Muscle of arm (tissue), 12 donors: ENCODE measurements around the gene PGLYRP4. TPM values are rescaled to one million over a fixed set of nuclear protein-coding genes. Genes with fewer than 3 reads are reported as not detected.

Experiments
- DNase-seq: peaks from one replicate; pipeline ENCODE4 v3.0.0-alpha.2; 2013
- polyA plus RNA-seq, 12 donors: library from polyadenylated mRNA; unstranded; fragments of 120-200 nt; gene quantifications; one replicate each; pipeline ENCODE4 v1.2.1, GENCODE V29; 2013; ENCODE audit not compliant: insufficient read length in 12 of 12

The PGLYRP4 gene
- polyA plus RNA-seq, 12 donors = 1.9 to 5.6 (median 1.9) TPM; not detected in 9

DNA sequence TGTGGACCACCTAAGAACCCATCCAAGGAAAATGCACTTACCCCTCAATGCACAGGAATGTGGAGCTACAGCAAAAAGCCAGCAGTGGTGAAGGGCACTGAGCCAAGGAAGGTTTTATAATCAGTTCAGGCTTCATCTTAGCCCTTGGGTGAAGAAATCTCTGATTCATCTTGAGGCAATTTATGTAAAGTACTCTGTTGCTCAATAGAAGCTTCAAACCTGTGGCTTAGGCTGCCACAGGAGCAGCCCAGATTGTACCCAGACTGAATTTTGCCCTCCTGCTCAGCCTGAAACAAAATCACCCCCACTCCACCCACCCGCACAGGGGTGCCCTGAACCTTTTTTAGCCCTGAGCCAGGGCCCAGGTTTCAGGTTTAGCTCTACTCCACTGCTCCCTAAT is 26.9 kb upstream of the PGLYRP4 start, which contains the start of gene S100A12:
TSS of gene S100A12 (minus strand) at position 111 of the 400 bp plus-strand sequence. CDS start 1,029 bp downstream, outside the sequence.
- no peak for DNase-seq

DNA sequence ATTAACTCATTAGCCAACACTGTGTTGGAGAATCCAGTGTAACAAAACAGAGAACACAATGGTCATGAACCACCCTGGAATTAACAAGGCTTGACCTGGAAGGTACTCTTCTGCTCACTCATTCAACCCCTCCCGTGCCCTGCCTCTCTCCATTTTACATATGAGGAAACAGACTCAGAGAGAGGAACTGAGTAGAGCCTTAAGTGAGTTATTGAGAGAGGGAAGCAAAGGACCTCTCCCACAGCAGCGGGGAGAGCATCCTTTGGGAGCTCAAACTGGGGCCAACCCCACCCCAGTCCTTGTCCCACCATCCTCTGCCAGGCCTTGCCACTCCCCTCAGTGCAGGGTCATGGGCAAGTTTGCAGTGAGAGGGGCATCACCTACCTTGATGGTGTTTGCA is 25.4 kb upstream of the PGLYRP4 start:
- DNase-seq = no peak

DNA sequence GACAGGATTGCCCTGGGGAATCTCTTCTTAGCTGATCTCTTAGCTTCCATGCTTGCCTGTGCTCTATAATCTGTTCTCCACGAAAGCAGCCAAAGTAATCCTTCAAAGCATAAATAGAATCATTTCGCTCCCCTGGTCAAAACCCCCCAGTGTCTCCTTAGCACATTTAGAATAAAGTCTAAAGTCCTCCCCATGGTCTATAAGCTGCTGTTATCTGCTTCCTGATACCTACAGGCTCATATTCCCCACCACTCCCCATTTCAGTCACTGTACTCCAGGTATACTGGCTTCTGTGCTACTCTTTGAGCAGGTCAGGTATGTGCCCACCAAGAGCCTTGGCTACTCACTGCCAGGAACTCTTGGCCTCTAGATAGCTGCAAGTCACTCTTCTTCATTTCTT is 23.9 kb upstream of the PGLYRP4 start:
- DNase-seq = no peak

DNA sequence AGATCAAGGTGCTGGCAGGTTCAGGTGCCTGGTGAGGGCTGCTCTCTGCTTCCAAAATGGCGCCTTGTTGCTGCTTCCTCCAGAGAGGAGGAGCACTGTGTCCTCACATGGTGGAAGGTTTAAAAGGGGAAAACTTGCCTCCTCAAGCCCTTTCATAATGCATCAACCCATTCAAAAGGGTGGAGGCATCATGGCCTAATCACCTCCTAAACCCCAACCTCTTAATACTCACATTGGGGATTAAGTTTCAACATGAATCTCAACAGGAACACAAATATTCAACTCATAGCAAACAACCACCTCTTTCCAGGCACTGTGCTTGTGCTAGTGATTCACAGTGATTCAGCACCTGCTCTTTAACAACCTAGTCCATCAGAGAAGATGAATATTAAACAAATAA is 22.6 kb upstream of the PGLYRP4 start:
- no peak for DNase-seq

DNA sequence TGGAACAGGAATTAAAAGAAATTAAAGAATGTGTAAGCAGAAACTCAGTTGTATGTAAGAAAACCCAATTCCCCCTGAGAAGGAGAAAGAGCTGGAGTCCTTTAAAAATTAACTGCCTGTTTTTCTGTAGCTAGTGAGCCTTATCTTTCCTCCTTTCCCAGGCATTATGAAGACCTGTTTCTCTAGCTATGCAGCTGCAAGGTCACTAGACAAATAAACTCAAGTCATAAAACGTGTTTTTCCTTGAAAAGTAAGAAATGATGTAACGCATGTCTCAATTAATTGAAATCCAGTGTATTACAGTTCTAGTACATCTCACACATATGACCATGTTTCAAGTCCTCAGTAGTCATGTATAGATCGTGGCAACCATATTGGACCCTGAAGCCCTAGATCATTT is 21.5 kb upstream of the PGLYRP4 start:
- DNase-seq = no peak

DNA sequence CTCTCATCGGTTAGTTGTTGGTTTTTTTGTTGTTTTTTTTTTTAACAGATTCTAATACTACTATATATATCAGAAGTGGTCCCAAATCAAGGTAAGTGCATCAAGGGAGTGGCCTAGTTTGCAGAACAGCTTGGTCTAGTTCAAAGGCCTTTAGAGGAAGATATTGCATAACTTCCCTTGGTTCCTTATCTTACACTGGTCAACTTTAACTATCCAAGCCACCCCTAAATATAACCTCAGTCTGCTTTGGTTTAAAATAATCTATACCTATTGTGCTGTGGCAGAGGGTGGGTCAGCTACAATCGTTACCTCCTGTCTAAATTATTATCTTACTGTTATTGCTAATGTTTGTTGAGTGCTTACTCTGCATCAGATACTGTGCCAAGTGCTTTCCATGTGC is 19.9 kb upstream of the PGLYRP4 start:
- no peak for DNase-seq

DNA sequence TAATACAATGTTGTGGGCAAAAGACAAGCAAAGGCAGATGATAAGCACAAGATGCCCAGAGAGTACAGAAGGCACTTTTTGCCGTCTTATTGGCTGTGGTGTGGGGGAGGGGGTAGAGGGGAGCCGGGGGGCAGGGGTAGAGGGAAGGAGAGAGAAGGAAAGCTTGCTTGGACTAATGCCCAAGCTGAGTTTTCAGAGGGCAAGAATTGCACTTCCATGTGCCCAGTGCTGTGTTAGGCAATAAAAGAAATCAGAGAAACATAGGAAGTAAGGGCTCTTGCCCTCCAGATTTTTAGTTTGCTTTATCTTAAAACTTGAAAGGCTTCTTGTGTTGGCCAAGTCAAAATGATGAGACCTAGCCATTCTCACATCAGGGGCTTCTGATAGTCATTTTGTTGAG is 18.4 kb upstream of the PGLYRP4 start:
- no peak for DNase-seq

DNA sequence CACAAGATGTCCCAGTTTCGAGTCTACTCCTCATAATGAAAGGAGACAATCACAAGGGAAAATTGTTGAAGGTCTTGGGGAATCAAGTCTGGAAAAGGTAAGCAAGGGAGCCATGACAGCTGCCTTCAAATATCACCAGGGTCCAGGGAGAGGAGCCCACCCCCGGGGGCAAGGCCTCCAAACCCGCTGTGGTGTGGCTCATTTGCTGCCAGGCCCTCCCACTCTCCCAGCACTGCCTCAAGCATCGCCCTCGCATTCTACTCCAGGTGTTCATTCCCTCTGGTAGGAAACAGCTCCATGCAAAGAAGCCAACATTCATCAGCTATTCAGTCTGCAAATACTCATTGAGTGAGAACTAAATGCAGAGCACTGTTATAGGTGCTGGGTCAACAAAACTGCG is 17.6 kb upstream of the PGLYRP4 start:
- DNase-seq = no peak

DNA sequence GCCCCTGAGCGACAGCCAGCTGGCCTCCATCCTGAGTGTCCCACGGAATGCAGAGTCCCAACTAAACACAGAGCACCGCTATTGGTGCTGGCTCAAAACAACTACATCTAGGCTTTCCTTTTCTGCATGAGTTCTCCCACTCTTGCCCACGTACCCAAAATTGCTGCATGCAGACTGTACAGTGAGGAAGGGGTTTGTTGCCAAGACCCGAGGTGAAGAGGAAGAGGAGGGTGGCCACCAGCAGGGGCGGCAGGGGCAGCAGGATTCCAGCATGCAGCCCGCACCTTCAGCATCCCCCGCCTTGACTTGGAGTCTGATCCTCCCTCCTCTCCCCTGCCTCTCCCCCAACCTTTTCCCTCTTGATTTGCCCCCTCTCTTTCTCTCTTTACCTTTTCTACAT is 17.1 kb upstream of the PGLYRP4 start:
- no peak for DNase-seq

DNA sequence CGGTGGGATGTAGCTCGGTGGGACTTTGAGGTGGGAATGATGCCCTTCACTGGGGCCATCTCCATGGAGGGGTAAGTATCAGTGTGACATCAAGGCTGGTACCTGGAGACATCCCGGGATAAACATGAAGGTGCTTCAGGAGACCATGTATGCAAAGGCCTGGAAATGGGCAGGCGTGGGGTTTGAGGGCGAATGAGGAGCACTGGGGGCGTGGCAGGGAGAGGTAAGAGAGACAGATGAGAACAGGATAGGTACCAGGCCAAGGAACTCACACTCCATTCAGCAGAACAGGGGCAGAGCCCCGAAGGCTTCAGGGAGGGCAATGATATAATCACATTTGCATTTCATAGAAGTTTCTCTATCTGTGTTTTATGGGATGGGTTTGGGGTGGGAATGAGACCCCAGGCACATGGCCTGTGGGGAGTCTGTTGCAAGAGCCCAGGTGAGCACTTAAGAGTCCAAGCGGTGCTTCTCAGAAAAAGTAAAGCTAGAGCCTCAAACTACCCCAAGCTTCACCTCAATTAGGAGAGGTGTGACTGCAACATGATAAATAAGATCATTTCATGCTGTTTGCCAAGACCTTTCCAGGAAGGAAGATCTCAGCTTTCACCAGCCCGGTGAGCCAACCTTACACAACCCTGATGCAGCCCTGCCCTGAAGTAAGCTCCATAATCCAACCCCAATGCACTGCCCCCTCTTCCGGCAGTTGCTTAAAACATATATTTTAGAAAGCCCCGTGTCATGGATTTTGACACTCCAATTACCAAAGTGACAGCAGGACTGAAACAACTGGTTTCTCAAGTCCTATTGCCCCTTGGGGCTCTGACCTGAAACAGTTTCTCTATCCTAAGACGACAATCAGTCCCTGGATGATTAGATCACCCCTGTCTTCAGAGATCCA is 16.4 kb upstream of the PGLYRP4 start:
- DNase-seq = no peak

DNA sequence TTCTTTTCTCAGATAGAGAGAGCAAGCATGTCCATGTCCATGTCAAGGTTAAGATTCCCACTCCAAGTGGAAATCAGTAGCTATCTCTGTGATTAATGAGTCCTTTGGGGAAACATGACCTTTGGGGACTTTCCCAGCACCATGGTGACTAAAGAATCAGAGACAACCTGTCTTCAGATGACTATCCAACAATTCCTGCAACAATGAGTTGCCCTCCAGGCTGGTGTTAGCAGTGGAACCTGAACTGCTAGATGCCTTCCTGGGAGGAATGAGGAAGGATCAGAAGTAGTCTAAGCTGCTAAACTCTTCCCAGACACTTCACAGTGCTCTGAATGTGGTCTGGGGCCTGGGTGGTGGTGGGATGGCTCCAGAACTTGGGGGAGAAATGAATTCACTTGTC is 15.5 kb upstream of the PGLYRP4 start:
- DNase-seq = no peak

DNA sequence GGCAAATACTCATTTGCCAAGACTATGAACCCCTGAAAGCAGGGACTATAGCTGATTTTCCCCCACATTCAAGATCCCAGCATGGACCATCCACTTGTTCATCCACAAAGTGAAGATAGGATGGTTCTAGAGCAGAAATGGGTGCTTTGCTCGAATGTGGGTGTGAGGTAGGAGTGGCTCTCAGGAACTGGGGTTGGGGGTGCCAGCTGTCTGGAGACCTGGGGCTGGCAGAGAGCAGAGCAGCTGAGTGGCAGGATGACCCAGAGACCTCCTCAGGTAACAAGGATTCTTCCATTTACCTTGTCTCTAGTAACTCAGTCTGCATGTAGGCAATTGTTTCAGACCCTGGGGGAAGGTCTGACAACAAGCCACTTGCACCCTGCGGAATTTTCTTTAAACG is 15.0 kb upstream of the PGLYRP4 start:
- no peak for DNase-seq

DNA sequence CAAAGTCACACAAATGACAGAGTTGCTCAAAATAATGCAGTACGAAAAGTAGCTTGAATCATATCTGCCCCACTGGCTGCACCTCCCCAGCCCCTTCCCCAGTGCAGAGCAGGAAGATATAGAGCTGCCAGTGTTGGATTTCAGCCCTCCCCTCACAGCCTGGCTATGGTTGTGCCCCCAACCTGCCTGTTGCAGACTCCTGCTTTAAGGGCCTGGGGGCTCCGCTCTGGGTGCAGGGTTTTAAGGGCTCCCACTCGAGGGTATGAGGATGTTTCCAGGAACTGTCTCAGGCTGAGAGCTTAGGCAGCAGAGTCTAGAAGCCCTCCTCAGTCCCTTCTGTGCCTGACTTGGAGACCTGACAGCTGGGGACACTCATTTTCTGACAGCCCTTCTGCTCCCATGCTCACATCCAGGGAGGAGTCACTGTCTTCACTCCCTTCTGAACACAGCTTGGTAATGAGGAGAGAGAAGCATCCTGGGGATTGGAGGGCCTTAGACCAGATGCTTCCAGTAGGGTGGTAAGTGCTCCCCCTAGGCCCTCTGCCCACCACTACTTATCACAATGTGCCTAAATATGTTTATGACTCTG is 13.6 kb upstream of the PGLYRP4 start:
- DNase-seq = no peak

DNA sequence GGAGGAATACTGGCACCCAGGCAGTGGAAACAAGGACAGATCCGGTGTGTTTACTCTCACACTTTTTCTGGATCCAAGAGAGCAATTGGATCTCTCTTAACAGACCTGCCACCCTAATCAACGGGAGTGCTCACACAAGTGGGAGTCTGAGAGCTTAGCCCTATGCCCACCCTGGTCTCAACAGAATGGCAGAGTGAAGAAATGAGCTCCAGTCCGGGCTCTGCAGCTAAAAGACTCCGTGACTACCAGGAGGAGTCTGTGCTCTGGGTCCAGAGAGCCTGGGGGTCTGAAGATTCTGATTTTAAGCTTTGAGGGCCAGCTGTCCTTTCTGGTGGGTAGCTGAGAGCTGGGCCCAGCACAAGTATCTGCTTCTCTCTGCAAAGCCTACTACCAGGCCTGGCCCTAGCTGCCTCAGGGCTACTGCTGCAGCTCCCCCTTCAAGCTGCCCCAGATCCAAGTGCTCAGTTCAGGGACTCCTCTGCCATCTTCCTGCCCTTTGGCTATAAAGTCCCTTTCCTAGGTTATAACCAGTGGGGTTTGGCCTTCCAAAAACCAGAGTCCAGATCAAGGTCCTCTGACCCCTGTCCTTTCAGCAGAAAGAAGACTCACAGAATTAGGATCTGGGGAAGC is 13.0 kb upstream of the PGLYRP4 start:
- DNase-seq = no peak

DNA sequence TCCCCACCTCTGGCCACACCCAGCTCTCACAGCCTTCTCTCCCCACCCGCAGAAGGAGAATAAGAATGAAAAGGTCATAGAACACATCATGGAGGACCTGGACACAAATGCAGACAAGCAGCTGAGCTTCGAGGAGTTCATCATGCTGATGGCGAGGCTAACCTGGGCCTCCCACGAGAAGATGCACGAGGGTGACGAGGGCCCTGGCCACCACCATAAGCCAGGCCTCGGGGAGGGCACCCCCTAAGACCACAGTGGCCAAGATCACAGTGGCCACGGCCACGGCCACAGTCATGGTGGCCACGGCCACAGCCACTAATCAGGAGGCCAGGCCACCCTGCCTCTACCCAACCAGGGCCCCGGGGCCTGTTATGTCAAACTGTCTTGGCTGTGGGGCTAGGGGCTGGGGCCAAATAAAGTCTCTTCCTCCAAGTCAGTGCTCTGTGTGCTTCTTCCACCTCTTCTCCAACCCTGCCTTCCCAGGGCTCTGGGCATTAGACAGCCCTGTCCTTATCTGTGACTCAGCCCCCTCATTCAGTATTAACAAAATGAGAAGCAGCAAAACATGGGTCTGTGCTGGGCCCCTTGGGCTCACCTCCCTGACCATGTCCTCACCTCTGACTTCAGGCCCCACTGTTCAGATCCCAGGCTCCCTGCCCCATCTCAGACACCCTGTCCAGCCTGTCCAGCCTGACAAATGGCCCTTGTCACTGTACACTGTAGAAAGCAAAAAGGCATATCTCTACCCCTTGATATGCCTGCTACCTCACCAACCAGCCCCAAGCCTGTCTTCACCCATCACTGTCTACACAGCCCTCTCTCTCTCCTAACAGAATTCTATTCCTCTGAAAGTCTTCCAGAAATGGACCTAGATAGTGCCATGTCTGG is 12.2 kb upstream of the PGLYRP4 start:
- no peak for DNase-seq

DNA sequence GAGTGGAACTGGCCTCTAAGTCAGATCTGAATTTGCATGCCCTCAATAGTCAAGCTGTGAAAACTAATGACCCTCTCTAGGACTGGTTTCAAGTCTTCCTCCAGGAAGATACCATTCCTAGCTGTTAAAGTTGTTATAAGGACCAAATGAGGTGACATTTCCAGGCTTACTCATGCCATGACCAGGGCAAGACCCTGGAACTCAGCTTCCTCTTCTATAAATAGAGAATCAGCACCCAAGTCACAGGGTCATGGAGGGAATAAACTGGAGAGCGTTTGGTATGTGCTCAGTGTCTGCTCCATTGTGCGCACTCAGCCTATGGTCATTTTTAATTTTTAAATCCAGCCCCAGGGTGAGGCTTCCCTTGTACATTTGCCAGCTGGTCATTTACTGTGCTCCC is 11.5 kb upstream of the PGLYRP4 start:
- no peak for DNase-seq

DNA sequence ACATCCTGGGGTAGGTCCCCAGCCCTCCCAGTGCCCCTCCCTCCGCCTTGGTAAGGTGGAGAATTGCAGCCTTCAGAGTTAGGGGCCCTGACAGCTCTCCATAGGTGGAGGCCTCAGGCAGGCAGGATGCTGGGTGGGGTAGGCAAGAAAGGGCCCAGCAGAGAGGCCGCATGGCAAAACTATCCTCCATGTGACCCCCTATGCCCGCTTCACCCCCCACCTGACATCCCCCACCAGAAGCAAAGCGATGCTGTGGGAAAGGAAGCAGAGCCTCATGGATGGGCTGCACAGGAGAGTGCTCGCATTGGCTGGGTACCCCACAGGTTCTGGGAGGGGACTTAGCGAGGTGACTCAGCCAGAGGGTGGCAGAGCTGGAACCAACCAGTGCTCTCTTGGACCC is 10.6 kb upstream of the PGLYRP4 start:
- no peak for DNase-seq

DNA sequence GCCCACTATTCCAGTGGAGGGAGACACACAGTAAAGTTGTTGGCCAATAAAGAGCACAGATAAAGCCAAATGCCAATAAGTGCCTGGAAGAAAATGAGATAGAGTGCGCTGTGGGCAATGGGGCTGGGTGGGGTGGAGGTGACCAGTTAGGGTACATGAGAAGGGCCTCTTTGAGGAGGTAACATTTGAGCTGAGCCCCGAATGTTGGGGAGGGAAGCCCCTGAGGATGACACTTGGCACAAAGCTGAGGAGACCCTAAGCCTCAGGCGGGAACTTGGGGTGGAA is 10.0 kb upstream of the PGLYRP4 start:
- no peak for DNase-seq

DNA sequence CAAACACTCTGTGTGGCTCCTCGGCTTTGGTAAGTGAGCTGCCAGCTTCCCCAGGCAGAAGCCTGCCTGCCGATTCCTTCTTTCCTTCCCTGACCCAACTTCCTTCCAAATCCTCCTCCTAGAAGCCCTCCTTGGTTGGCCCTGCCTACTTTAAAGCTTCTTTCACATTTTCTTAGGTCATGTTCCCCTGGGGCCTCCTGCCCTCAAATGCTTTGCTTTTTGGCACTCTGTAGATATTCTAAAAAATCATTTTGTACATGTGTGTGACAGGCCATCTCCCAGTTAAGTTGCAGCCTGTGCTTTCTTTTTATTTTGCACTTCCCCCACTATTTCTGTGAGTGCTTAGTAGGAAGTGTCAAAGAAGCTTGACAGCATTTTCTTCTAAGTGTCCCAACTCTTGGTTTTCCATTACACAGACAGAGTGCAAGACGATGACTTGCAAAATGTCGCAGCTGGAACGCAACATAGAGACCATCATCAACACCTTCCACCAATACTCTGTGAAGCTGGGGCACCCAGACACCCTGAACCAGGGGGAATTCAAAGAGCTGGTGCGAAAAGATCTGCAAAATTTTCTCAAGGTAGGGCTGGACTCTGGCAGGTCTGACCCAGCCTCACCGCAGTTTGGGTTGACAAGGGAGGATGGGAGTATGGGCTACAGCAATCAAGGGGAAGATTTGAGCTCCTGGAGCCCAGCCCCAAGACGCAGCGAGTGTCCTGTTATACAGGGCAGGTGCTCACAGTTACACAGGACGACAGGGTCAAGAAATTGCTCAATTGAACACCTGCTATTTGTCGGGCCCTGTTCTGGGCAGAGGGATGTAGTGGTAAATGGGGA is 9.4 kb upstream of the PGLYRP4 start, which contains the start of gene S100A9:
TSS of gene S100A9 (plus strand) at position 2 of the 838 bp plus-strand sequence. CDS start at position 432, 430 bp downstream.
- DNase-seq = no peak

DNA sequence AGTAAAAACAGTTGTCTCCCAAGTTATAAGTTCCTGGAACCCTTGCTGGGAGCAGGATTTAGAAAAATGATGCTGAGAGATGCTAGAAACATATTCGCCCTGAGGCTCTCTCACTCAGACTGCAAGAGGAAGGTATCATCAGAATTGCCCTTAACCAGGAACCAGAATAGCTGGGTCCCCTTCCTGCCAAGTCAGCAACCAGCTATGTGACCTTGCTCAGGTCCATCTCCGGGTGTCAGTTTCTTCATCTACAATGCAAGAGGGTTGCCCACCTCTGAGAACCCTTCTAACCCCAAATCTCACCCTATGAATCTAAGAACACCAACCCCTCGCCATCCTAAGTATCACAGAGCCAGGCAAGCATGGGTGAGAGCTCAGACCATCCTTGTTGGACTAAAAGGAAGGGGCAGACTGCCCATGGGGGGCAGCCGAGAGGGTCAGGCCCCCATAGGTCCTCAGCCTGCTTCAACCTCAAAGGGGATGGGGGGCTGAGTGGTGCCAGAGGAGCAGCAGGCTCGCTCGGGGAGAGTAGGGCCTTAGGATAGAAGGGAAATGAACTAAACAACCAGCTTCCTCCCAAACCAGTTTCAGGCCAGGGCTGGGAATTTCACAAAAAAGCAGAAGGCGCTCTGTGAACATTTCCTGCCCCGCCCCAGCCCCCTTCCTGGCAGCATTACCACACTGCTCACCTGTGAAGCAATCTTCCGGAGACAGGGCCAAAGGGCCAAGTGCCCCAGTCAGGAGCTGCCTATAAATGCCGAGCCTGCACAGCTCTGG is 8.6 kb upstream of the PGLYRP4 start:
- DNase-seq = peak; percentile 15
